Natural killer cell (primary cell): ENCODE measurements around the gene LRRN4. TPM values are rescaled to one million over a fixed set of nuclear protein-coding genes. Genes with fewer than 3 reads are reported as not detected.

Experiments
- ATAC-seq, 3 donors: fragments of 150-1000 bp in 2 of 3; fragments of 200-7000 bp in 1 of 3; cut with Tn5 transposase; 1 replicate in 1 of 3; 2 replicates in 2 of 3; pipeline ENCODE4 v1.10.0; 2021; ENCODE audit warnings: mild to moderate bottlenecking in 2 of 3, moderate library complexity in 2 of 3
- DNase-seq, 2 donors: peaks; one replicate each; pipeline versions ENCODE4 v3.0.0 to v3.0.0-alpha.2; 2013 to 2021; ENCODE audit warnings: mixed read lengths in 1 of 2
- H3K27ac ChIP-seq: one replicate; pipeline ENCODE4 v1.5.1; 2013; ENCODE audit warnings: mild to moderate bottlenecking, low read length
- H3K27me3 ChIP-seq: one replicate; pipeline ENCODE4 v1.6.1; 2013; ENCODE audit warnings: low read length; ENCODE audit not compliant: control insufficient read depth, insufficient read depth
- H3K36me3 ChIP-seq: one replicate; pipeline ENCODE4 v1.6.1; 2013; ENCODE audit warnings: low read length; ENCODE audit not compliant: control insufficient read depth, insufficient read depth
- H3K4me1 ChIP-seq: one replicate; pipeline ENCODE4 v1.6.1; 2013; ENCODE audit warnings: low read length; ENCODE audit not compliant: control insufficient read depth, insufficient read depth
- H3K4me3 ChIP-seq: one replicate; pipeline ENCODE4 v1.5.1; 2013; ENCODE audit warnings: low read length
- H3K9me3 ChIP-seq: one replicate; pipeline ENCODE4 v1.6.1; 2013; ENCODE audit warnings: low read length; ENCODE audit not compliant: control insufficient read depth, insufficient read depth
- H3K27ac Mint-ChIP-seq, 2 donors: one replicate each; pipeline ENCODE4 v1.8.0; 2022; ENCODE audit warnings: mild to moderate bottlenecking in 2 of 2, mixed read lengths in 2 of 2, moderate library complexity in 1 of 2
- H3K27me3 Mint-ChIP-seq, 2 donors: one replicate each; pipeline ENCODE4 v1.8.0; 2022; ENCODE audit warnings: low read depth in 2 of 2, mixed read lengths in 2 of 2
- H3K36me3 Mint-ChIP-seq: one replicate; pipeline ENCODE4 v1.8.0; 2022; ENCODE audit warnings: mixed read lengths
- H3K4me1 Mint-ChIP-seq, 2 donors: one replicate each; pipeline ENCODE4 v1.8.0; 2022; ENCODE audit warnings: mixed read lengths in 2 of 2
- H3K4me3 Mint-ChIP-seq: one replicate; pipeline ENCODE4 v1.8.0; 2022; ENCODE audit warnings: mild to moderate bottlenecking, moderate library complexity, mixed read lengths
- H3K9me3 Mint-ChIP-seq, 2 donors: one replicate each; pipeline ENCODE4 v1.8.0; 2022; ENCODE audit warnings: mixed read lengths in 2 of 2
- CTCF ChIP-seq: fragments of 200-600 bp; IDR thresholded peaks from one replicate; pipeline ENCODE4 v1.8.0; 2022; ENCODE audit warnings: antibody characterized with exemption
- WGBS: methylation state at CpG from one replicate; pipeline ENCODE4 v1.1.7; 2013; ENCODE audit warnings: missing lambda C conversion rate; ENCODE audit not compliant: insufficient coverage; 5-methylcytosine and 5-hydroxymethylcytosine counted together
- intact Hi-C: fragments of 100-400 bp; cut with micrococcal nuclease; formaldehyde crosslinking; loops from one replicate; pipeline ENCODE4 v1.14.2; 2022
- total RNA-seq, 4 donors: library from RNA; stranded (reverse); fragments of 120-200 nt in 1 of 4; gene quantifications; one replicate each; pipeline versions ENCODE4 v1.2.3 to v1.2.4, GENCODE V29; 2013 to 2022

LRRN4 gene
- total RNA-seq, 3 donors from 2014 or later (not counting 1 experiment from before 2014, with no cell fraction given): not detected

DNA sequence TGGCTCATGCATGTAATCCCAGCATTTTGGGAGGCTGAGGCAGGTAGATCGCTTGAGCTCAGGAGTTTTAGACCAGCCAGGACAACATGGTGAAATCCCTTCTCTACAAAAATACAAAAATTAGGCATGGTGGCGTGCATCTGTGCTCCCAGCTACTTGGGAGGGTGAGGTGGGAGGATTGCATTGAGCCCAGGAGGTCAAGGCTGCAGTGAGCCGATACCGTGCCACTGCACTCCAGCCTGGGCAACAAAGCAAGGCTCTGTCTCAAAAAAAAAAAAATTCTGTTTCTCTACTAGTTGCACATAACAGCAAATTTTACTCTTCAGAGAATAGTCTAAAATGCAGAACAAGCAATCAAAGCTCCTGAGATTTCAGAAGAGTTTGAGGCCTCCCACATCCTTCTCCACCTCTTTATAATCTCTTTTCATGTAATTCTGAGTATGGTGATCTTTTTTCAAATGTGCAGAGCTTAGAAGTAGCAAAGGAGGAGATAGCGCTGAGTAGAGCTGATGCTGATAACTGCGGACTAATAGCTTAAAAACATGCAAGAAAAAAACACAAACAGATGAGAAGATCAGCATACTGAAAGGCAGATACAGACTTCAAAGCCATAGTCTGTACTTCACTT, 23.3 kb downstream of the LRRN4 start:
- H3K4me3 Mint-ChIP-seq: no peak overlapping the region

GRCh38 chr20:6029538-6029937, 24.3 kb downstream of the LRRN4 start:
- no peak for TF ChIP-seq CTCF
- DNase-seq: no peak
- WGBS: 92% methylated on average over 6 of the region's 6 CpGs
- Mint-ChIP-seq H3K27me3 (no peaks in the 10 kb centered on the region), H3K9me3 (no peaks in the 10 kb centered on the region), H3K4me3 (no peak overlapping the region), H3K36me3 (peaks cover 9% of the 10 kb centered on the region), H3K27ac (no peak overlapping the region), H3K4me1 (peaks cover 15 to 26% of the 10 kb centered on the region in 2 donors)
- H3K36me3 ChIP-seq: peaks cover 19% of the 10 kb centered on the region
- intact Hi-C loops: no loop called here
- no peak for ATAC-seq
- H3K4me3 ChIP-seq: no peak overlapping the region
- no peaks in the 10 kb centered on the region for H3K4me1 ChIP-seq
- no peaks in the 10 kb centered on the region for H3K27me3 ChIP-seq
- no peak overlapping the region for H3K27ac ChIP-seq
- no peaks in the 10 kb centered on the region for H3K9me3 ChIP-seq

More for the DNA sequence above, 23.3 kb downstream of the LRRN4 start:
- Histone ChIP-seq H3K27me3 (no peaks in the 10 kb centered on the region), H3K9me3 (no peaks in the 10 kb centered on the region), H3K4me1 (no peaks in the 10 kb centered on the region), H3K27ac (no peak overlapping the region), H3K36me3 (peaks cover 22% of the 10 kb centered on the region), H3K4me3 (no peak overlapping the region)
- DNase-seq (peak in 1 of 2 donors; percentile 36), ATAC-seq (no peak)
- no peaks in the 10 kb centered on the region for H3K9me3 Mint-ChIP-seq
- no peak overlapping the region for H3K27ac Mint-ChIP-seq
- WGBS: 97% methylated on average over 5 of the region's 6 CpGs
- no peaks in the 10 kb centered on the region for H3K27me3 Mint-ChIP-seq
- intact Hi-C loops: no loop called here
- no peak for TF ChIP-seq CTCF
- H3K4me1 Mint-ChIP-seq: peaks cover 9 to 25% of the 10 kb centered on the region in 2 donors
- no peaks in the 10 kb centered on the region for H3K36me3 Mint-ChIP-seq

DNA sequence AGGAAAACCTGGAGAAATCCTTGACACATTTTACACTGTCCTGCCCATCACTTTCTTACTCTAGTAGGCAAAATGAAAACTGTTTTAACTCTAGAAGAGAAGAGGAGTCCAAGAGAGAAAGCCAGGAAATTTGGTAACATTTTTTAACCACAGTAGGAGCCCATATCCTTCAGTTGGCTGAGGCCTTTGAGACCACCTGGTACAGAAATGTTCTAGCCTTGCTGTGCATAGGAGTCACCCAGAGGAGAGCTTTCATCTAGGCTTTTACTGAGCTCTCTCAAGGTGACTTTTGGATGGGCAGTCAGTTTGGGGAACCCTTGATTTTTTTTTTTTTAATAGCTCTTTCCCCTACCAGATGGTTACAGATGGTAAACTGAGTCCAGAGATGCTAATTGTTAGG, 25.0 kb downstream of the LRRN4 start:
- no peak overlapping the region for H3K4me3 Mint-ChIP-seq
- Histone ChIP-seq H3K27ac (no peak overlapping the region), H3K36me3 (peaks cover 17% of the 10 kb centered on the region), H3K27me3 (no peaks in the 10 kb centered on the region), H3K9me3 (no peaks in the 10 kb centered on the region), H3K4me3 (no peak overlapping the region), H3K4me1 (no peaks in the 10 kb centered on the region)
- no peak overlapping the region for H3K27ac Mint-ChIP-seq
- peaks cover 16% of the 10 kb centered on the region for H3K36me3 Mint-ChIP-seq
- H3K27me3 Mint-ChIP-seq: no peaks in the 10 kb centered on the region
- H3K4me1 Mint-ChIP-seq: peaks cover 20 to 24% of the 10 kb centered on the region in 2 donors
- TF ChIP-seq CTCF: no peak
- intact Hi-C loops: no loop called here
- no peaks in the 10 kb centered on the region for H3K9me3 Mint-ChIP-seq
- DNase-seq: no peak
- no peak for ATAC-seq

DNA sequence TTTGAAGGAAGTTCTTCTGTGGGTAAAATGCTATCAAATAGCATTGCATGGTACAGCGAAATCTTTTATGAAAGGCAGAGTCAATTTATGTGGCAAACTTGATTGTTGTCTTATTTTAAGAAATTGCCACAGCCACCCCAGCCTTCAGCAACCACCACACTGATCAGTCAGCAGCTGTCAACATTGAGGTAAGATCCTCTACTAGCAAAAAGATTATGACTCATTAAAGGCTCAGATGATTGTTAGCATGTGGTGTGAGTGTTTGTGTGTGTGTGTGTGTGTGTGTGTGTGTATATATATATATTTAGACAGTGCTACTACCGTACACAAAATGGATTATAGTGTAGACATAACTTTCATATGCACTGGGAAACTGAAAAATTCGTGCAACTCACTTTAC, 27.8 kb downstream of the LRRN4 start:
- H3K4me1 Mint-ChIP-seq: peaks cover 24 to 26% of the 10 kb centered on the region in 2 donors
- WGBS: 75% methylated on average over 3 of the region's 3 CpGs
- peak; percentile 65 to 67 (median 66) for ATAC-seq

More for the DNA sequence above, 27.8 kb downstream of the LRRN4 start:
- no peaks in the 10 kb centered on the region for H3K27me3 Mint-ChIP-seq
- no peak for TF ChIP-seq CTCF
- no peak overlapping the region for H3K4me3 Mint-ChIP-seq
- no peaks in the 10 kb centered on the region for H3K9me3 Mint-ChIP-seq
- no peaks in the 10 kb centered on the region for H3K27me3 ChIP-seq
- intact Hi-C loops: no loop called here
- H3K36me3 ChIP-seq: peaks cover 23% of the 10 kb centered on the region
- DNase-seq: peak in 1 of 2 donors; percentile 12
- peaks cover 23% of the 10 kb centered on the region for H3K36me3 Mint-ChIP-seq
- no peaks in the 10 kb centered on the region for H3K9me3 ChIP-seq
- no peak overlapping the region for H3K27ac ChIP-seq
- H3K4me1 ChIP-seq: no peaks in the 10 kb centered on the region
- H3K27ac Mint-ChIP-seq: peak overlapping the region; percentile 41 to 47
- H3K4me3 ChIP-seq: no peak overlapping the region
